CD4-positive, alpha-beta T cell treated with Interleukin-6 at 100 ng/mL for 8 hours (primary cell): Measurements from ENCODE around the gene DALRD3.

Experiments
- DNase-seq: peaks from one replicate; pipeline ENCODE4 v3.0.0-alpha.2; 2020; ENCODE audit warnings: mixed read lengths, low spot score

The DALRD3 gene

GRCh38 chr3:49005998-49006397 is 12.4 kb downstream of the DALRD3 start:
- DNase-seq = no peak

GRCh38 chr3:49005303-49005680 is 13.1 kb downstream of the DALRD3 start:
- DNase-seq = no peak

GRCh38 chr3:49004352-49005302 is 13.8 kb downstream of the DALRD3 start:
- DNase-seq = no peak

GRCh38 chr3:49001155-49001554 is 17.2 kb downstream of the DALRD3 start:
- no peak for DNase-seq

- no peak for DNase-seq
Measured at GRCh38 chr3:48999085-48999858, 19.1 kb downstream of the DALRD3 start.

GRCh38 chr3:48997714-48998637 is 20.4 kb downstream of the DALRD3 start:
- DNase-seq = no peak

- DNase-seq = no peak
Measured at GRCh38 chr3:48997102-48997635, 21.2 kb downstream of the DALRD3 start.

GRCh38 chr3:48996640-48997039 is 21.7 kb downstream of the DALRD3 start:
- DNase-seq = no peak

GRCh38 chr3:48993834-48994233 is 24.5 kb downstream of the DALRD3 start:
- no peak for DNase-seq

- DNase-seq = no peak
Measured at GRCh38 chr3:48991851-48992545, 26.4 kb downstream of the DALRD3 start.

GRCh38 chr3:48990636-48991469 is 27.5 kb downstream of the DALRD3 start:
- peak; percentile 27 for DNase-seq

- DNase-seq = peak; percentile 71
Measured at GRCh38 chr3:48989796-48990635, 28.4 kb downstream of the DALRD3 start, which contains the start of gene P4HTM. P4HTM (plus strand) TSS chr3:48990241; CDS start chr3:48990257, 16 bp downstream.

GRCh38 chr3:48989126-48989795 is 29.1 kb downstream of the DALRD3 start:
- no peak for DNase-seq

- no peak for DNase-seq
Measured at GRCh38 chr3:48985831-48986376, 32.5 kb downstream of the DALRD3 start.

- DNase-seq = no peak
Measured at GRCh38 chr3:48984663-48985062, 33.7 kb downstream of the DALRD3 start.

GRCh38 chr3:48983096-48983495 is 35.3 kb downstream of the DALRD3 start:
- DNase-seq = no peak

GRCh38 chr3:48982686-48983085 is 35.7 kb downstream of the DALRD3 start:
- no peak for DNase-seq

- DNase-seq = no peak
Measured at GRCh38 chr3:48982016-48982415, 36.4 kb downstream of the DALRD3 start.
